Esophagus (tissue), 2 donors: Measurements from ENCODE around the gene C16orf90. TPM values are rescaled to one million over a fixed set of nuclear protein-coding genes. Genes with fewer than 3 reads are reported as not detected.

ENCODE experiments used
- H3K27ac ChIP-seq, 2 donors: one replicate each; pipeline ENCODE4 v1.5.1; 2013; ENCODE audit warnings: low read depth in 2 of 2, mild to moderate bottlenecking in 2 of 2, inconsistent platforms in 1 of 2, low read length in 1 of 2, moderate library complexity in 1 of 2
- H3K27me3 ChIP-seq, 2 donors: one replicate each; pipeline ENCODE4 v1.6.1; 2013; ENCODE audit warnings: low read length in 2 of 2, control low read depth in 1 of 2, mild to moderate bottlenecking in 1 of 2; ENCODE audit not compliant: insufficient read depth in 2 of 2, control insufficient read depth in 1 of 2
- H3K36me3 ChIP-seq, 2 donors: one replicate each; pipeline ENCODE4 v1.6.1; 2013; ENCODE audit warnings: low read length in 1 of 2; ENCODE audit not compliant: control insufficient read depth in 2 of 2, insufficient read depth in 2 of 2
- H3K4me1 ChIP-seq, 2 donors: one replicate each; pipeline ENCODE4 v1.6.1; 2013; ENCODE audit warnings: low read length in 1 of 2; ENCODE audit not compliant: control insufficient read depth in 2 of 2, insufficient read depth in 2 of 2
- H3K4me3 ChIP-seq, 2 donors: one replicate each; pipeline ENCODE4 v1.5.1; 2013; ENCODE audit warnings: low read length in 2 of 2, mild to moderate bottlenecking in 2 of 2, low read depth in 1 of 2, moderate library complexity in 1 of 2
- H3K9me3 ChIP-seq, 2 donors: one replicate each; pipeline ENCODE4 v1.6.1; 2013; ENCODE audit warnings: mild to moderate bottlenecking in 2 of 2, low read depth in 1 of 2, low read length in 1 of 2, moderate library complexity in 1 of 2; ENCODE audit not compliant: control insufficient read depth in 2 of 2, insufficient read depth in 1 of 2
- WGBS, 2 donors: extraction: QIAGEN DNeasy Blood & Tissue Kit; methylation state at CpG; one replicate each; pipeline ENCODE4 v1.1.7; 2013; 5-methylcytosine and 5-hydroxymethylcytosine counted together
- polyA plus RNA-seq, 2 donors: library from polyadenylated mRNA; stranded (reverse); fragments of 200-250 nt; gene quantifications; one replicate each; pipeline ENCODE4 v1.2.3, GENCODE V29; 2013
- donor health status: healthy with polysubstance abuse.
- donor health status: Bipolar disorder and iron deficiency.

C16orf90 gene
- polyA plus RNA-seq, 2 donors, result not detected

GRCh38 chr16:3515897-3516296 lies 20.6 kb upstream of the C16orf90 start:
- WGBS, 2 donors, result 92 to 94% methylated on average over 4 of the region's 4 CpGs
- Histone ChIP-seq H3K4me1 (no peaks in the 10 kb centered on the region), H3K9me3 (no peaks in the 10 kb centered on the region), H3K4me3 (no peak overlapping the region), H3K36me3 (peaks cover 14 to 28% of the 10 kb centered on the region in 2 donors), H3K27ac (no peak overlapping the region), H3K27me3 (no peaks in the 10 kb centered on the region)

- 90 to 95% methylated on average over 4 of the region's 4 CpGs for WGBS, 2 donors
- Histone ChIP-seq H3K36me3 (peaks cover 10 to 29% of the 10 kb centered on the region in 2 donors), H3K4me1 (no peaks in the 10 kb centered on the region), H3K4me3 (no peak overlapping the region), H3K27me3 (no peaks in the 10 kb centered on the region), H3K27ac (no peak overlapping the region), H3K9me3 (no peaks in the 10 kb centered on the region)
Measured at GRCh38 chr16:3514621-3515020, 19.3 kb upstream of the C16orf90 start.

- WGBS, 2 donors, result 69% methylated on average over 7 of the region's 7 CpGs
- Histone ChIP-seq H3K36me3 (peaks cover 10 to 27% of the 10 kb centered on the region in 2 donors), H3K27ac (no peak overlapping the region), H3K4me3 (no peak overlapping the region), H3K4me1 (no peaks in the 10 kb centered on the region), H3K9me3 (no peaks in the 10 kb centered on the region), H3K27me3 (no peaks in the 10 kb centered on the region)
Measured at GRCh38 chr16:3513892-3514583, 18.7 kb upstream of the C16orf90 start.

- no peaks in the 10 kb centered on the region for H3K4me1 ChIP-seq
- H3K27ac ChIP-seq, result no peak overlapping the region
- peaks cover 2 to 19% of the 10 kb centered on the region in 2 donors for H3K36me3 ChIP-seq
- no peaks in the 10 kb centered on the region for H3K27me3 ChIP-seq
- WGBS, 2 donors, result 95 to 97% methylated on average over 23 of the region's 23 CpGs
- H3K4me3 ChIP-seq, result no peak overlapping the region
- no peaks in the 10 kb centered on the region for H3K9me3 ChIP-seq
Measured at GRCh38 chr16:3511286-3512180, 16.2 kb upstream of the C16orf90 start.

- H3K4me1 ChIP-seq, result no peaks in the 10 kb centered on the region
- H3K9me3 ChIP-seq, result no peaks in the 10 kb centered on the region
- peaks cover 0 to 19% of the 10 kb centered on the region in 2 donors for H3K36me3 ChIP-seq
- no peak overlapping the region for H3K27ac ChIP-seq
- 94 to 95% methylated on average over 10 of the region's 10 CpGs for WGBS, 2 donors
- H3K27me3 ChIP-seq, result no peaks in the 10 kb centered on the region
- H3K4me3 ChIP-seq, result no peak overlapping the region
Measured at GRCh38 chr16:3510416-3510815, 15.1 kb upstream of the C16orf90 start.

- H3K9me3 ChIP-seq, result no peaks in the 10 kb centered on the region
- peaks cover 0 to 19% of the 10 kb centered on the region in 2 donors for H3K36me3 ChIP-seq
- H3K4me1 ChIP-seq, result no peaks in the 10 kb centered on the region
- no peaks in the 10 kb centered on the region for H3K27me3 ChIP-seq
- WGBS, 2 donors, result 68 to 74% methylated on average over 13 of the region's 13 CpGs
- no peak overlapping the region for H3K4me3 ChIP-seq
- no peak overlapping the region for H3K27ac ChIP-seq
Measured at GRCh38 chr16:3509470-3509928, 14.2 kb upstream of the C16orf90 start.

- Histone ChIP-seq H3K4me1 (no peaks in the 10 kb centered on the region), H3K27ac (no peak overlapping the region), H3K9me3 (no peaks in the 10 kb centered on the region), H3K36me3 (peaks cover 0 to 13% of the 10 kb centered on the region in 2 donors), H3K4me3 (no peak overlapping the region), H3K27me3 (no peaks in the 10 kb centered on the region)
- WGBS, 2 donors, result 89 to 91% methylated on average over 7 of the region's 7 CpGs
Measured at GRCh38 chr16:3508736-3509135, 13.4 kb upstream of the C16orf90 start.

GRCh38 chr16:3503523-3503922 lies 8.2 kb upstream of the C16orf90 start:
- no peaks in the 10 kb centered on the region for H3K36me3 ChIP-seq
- H3K4me3 ChIP-seq, result no peak overlapping the region
- WGBS, 2 donors, result 52 to 66% methylated on average over 6 of the region's 6 CpGs
- peaks cover 0 to 7% of the 10 kb centered on the region in 2 donors for H3K4me1 ChIP-seq
- no peak overlapping the region for H3K27ac ChIP-seq
- no peaks in the 10 kb centered on the region for H3K27me3 ChIP-seq
- no peaks in the 10 kb centered on the region for H3K9me3 ChIP-seq

- 78 to 82% methylated on average over 22 of the region's 22 CpGs for WGBS, 2 donors
- Histone ChIP-seq H3K9me3 (no peaks in the 10 kb centered on the region), H3K36me3 (no peaks in the 10 kb centered on the region), H3K27ac (no peak overlapping the region), H3K27me3 (no peaks in the 10 kb centered on the region), H3K4me3 (peak overlapping the region in 1 of 2 donors; percentile 85), H3K4me1 (peaks cover 0 to 7% of the 10 kb centered on the region in 2 donors)
Measured at GRCh38 chr16:3501783-3502400, 6.6 kb upstream of the C16orf90 start.
